H7 (cell line): ENCODE results near the gene DPCD. TPM values are rescaled to one million over a fixed set of nuclear protein-coding genes. Genes with fewer than 3 reads are reported as not detected.

ENCODE experiments used
- DNase-seq: peaks from one replicate; pipeline ENCODE4 v3.0.0; 2012
- H3K27me3 ChIP-seq: 2 replicates; pipeline ENCODE4 v1.6.0; 2011; ENCODE audit warnings: mild to moderate bottlenecking, low read length; ENCODE audit not compliant: control insufficient read depth, insufficient read depth
- H3K36me3 ChIP-seq: replicated peaks from 2 replicates; pipeline ENCODE4 v1.5.1; 2011; ENCODE audit warnings: low read length; ENCODE audit not compliant: control insufficient read depth, insufficient read depth
- H3K4me3 ChIP-seq: 2 replicates; pipeline ENCODE4 v1.5.1; 2011; ENCODE audit warnings: low read depth, mild to moderate bottlenecking, control low read depth, low read length, moderate library complexity; ENCODE audit not compliant: insufficient read depth
- total RNA-seq: library from RNA; depleted of rRNA; stranded (reverse); fragments of >200 nt; shearing (Covaris generic); gene quantifications from 2 replicates; pipeline ENCODE4 v1.2.3, GENCODE V29; 2014; rRNA removed

DPCD gene
- total RNA-seq, 1 experiment from 2014 or later: 48.7 TPM

DNA sequence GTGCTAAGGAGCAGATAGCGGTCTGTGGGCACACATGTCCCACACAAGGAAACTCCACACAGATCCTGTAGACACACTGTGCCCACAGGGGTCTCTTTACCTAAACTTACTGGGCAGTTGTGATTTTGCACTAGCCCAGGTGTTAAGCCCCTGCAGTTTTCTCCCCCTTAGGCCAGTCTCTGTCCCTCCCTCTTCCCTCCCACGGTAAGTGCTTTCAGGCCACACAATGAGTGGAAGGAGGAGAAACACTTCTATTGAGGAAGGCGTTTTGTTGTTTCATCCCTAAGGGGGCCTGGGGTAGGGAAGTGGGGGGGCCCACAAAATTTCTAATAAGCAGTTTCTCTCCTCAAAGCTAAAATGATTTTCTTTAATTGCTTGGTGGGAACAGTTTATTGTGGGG is 55.4 kb downstream of the DPCD start:
- no peak overlapping the region for H3K4me3 ChIP-seq
- no peaks in the 10 kb centered on the region for H3K27me3 ChIP-seq
- H3K36me3 ChIP-seq: no peaks in the 10 kb centered on the region; the same call in 1 of the 2 replicates
- peak; percentile 60 for DNase-seq

DNA sequence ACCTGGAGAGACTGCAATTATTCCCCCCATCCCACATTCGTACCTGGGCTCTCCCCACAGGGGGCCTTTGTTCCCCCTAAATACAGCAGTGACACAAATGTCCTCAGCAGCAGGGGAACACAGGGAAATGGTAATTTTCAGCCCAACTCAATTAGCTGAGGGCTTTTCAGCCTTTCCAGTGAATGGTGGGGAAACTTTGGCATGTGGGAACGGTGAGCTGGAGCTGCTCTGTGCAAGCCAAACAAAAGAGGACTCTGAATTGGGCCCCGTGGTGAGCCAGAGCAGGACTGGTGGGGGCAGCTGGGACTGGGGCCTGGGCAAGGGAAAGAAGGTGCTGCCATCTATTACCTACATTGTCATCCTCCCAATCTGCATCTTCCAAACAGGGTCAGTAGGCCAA is 55.9 kb downstream of the DPCD start:
- DNase-seq: peak; percentile 79
- H3K36me3 ChIP-seq: no peaks in the 10 kb centered on the region; the same call in 1 of the 2 replicates
- no peaks in the 10 kb centered on the region for H3K27me3 ChIP-seq
- H3K4me3 ChIP-seq: no peak overlapping the region

DNA sequence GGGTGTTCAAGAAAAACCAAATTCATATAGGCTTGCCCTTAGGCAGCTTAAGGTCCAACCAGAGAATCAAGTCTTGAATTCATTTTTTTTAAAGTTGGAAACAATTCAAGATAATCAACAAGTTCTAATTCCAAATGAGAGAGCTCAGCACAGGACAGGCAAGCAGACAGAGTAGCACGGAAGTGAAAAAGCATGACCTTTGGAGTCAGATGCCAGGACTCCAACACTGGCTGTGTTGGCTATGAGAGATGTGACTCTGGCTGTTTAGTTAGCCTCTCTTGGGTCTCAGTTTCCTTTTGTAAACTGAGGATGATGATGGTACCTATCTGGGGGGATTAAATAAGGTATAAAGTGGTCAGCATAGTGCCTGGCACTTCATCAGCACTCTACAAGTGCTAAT is 57.5 kb downstream of the DPCD start:
- no peaks in the 10 kb centered on the region for H3K27me3 ChIP-seq
- no peak overlapping the region for H3K4me3 ChIP-seq
- no peak for DNase-seq
- peaks cover 1% of the 10 kb centered on the region for H3K36me3 ChIP-seq

DNA sequence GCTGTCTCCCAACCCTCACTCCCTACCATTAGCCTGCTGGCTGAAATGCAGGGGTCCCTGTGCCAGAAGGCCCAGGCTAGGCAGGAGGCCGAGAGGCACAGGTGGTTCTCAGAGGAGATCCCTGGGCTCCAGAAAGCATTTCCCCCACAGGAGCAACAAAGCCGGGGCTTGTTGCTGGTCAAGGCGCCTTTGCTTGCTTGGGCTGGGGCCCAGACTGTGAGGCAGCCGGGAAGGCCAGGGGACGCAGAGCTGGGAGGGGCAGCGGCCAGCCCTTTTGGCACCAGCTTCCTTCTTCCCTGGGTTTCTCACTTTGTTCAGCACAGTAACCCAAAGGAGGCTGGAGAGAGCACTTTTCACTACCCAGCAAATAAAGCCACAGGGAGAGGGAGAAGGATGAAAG is 58.2 kb downstream of the DPCD start:
- DNase-seq: peak; percentile 35
- Histone ChIP-seq H3K27me3 (no peaks in the 10 kb centered on the region), H3K36me3 (peaks cover 1% of the 10 kb centered on the region), H3K4me3 (no peak overlapping the region)

DNA sequence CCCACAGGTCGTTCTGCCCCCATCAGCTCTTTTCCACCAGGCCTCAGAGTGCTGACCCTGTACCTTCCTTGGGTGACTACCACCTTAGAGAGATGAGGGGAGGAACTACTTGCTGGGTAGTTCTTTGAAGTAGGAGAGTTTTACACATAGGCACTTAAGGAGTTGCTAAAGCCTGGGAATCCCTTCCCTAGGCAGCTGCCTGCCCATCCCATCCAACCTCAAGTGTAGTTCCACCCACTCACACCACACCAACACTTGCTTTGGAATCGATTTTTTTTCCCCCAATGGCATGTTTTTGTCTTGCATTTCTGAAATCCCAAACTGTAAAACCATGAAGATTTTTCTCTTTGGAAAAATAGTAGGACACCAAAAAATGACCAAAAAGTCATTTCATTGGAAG is 59.1 kb downstream of the DPCD start:
- DNase-seq: no peak
- Histone ChIP-seq H3K36me3 (peaks cover 1% of the 10 kb centered on the region), H3K4me3 (no peak overlapping the region), H3K27me3 (no peaks in the 10 kb centered on the region)

DNA sequence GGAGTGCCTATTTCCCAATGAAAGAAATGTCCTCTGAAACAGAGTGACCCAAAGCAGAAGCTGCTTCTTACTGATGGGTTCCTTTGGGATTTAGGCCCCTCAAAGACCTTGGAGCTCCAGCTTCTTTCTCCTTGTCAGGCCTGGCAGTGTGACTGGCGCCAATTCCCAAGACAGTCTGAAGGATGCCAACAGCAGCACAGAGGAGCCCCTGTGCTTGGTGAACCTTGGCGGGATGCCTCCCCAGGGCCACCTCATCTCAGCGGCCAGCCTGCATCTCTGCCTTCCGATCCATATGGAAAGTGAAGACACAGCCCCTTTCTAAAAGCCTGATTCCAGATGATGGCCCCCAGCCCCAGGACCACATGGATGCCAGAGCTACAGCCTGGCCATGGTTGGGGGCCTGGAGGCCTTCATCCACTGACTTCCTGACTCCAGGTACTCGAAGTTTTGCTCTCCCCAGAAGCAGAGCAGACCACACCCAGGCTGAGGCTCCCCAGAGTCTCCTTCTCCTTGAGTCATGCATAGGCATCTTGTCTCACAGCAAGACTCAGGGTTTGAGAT is 61.5 kb downstream of the DPCD start:
- no peaks in the 10 kb centered on the region for H3K27me3 ChIP-seq
- H3K4me3 ChIP-seq: no peak overlapping the region
- DNase-seq: no peak
- H3K36me3 ChIP-seq: peaks cover 1% of the 10 kb centered on the region

DNA sequence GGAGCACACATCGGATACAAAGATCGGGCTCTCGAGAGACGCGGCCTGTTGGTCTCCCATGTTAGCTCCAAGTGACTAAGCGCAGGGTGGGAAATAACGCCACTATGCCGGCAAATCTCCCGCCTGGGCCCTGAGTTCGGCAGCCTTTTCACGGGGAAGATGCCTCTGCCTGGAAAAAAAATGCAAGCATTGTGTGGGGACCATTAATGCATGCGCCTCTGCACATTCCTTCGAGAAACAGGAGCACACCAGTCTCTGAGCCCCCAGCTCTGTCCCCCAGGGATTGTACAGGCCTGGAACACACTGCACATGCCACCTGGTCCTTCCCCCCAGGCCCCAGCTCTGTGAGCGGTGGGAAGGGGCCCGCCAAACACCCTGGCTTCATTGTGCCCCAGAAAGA is 62.7 kb downstream of the DPCD start:
- DNase-seq: no peak
- Histone ChIP-seq H3K27me3 (no peaks in the 10 kb centered on the region), H3K36me3 (peaks cover 1% of the 10 kb centered on the region), H3K4me3 (no peak overlapping the region)

DNA sequence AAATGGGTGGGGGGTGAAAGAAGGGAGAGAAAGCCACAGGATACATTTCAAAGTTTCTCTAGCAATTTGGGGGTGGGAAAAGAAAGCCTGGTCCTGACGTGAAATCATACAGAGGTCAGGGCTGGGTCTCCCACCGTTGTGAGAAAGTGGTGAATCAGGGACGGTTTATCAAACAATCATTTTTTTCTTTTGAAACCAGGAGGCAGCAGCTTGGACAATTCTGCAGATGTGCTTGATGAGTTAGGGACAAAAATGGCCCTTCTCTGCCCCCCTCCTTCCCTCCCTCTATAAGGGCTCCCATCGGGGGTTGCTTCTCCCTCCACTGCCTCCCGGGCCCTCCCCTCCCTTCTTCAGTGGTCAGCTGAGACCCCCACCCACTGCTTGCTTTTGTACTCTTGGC is 63.2 kb downstream of the DPCD start:
- Histone ChIP-seq H3K4me3 (no peak overlapping the region), H3K27me3 (no peaks in the 10 kb centered on the region), H3K36me3 (peaks cover 1% of the 10 kb centered on the region)
- no peak for DNase-seq

DNA sequence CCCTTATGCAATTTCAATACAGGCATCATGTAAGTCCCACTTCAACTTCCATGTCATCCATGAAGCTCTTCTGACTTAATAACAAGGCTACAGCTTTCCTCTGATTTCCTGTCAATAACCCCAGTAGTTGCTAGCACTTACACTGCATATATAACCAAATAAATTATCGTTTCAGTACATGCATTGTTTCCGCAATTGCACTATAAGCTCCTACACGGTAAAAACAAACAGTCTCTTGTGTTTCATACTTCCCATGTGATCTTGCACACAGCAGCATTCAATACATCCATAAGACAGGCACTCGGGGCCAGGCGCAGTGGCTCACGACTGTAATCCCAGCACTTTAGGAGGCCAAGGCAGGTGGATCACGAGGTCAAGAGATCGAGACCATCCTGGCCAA is 65.4 kb downstream of the DPCD start:
- Histone ChIP-seq H3K36me3 (peaks cover 1% of the 10 kb centered on the region), H3K4me3 (no peak overlapping the region), H3K27me3 (no peaks in the 10 kb centered on the region)
- DNase-seq: no peak

DNA sequence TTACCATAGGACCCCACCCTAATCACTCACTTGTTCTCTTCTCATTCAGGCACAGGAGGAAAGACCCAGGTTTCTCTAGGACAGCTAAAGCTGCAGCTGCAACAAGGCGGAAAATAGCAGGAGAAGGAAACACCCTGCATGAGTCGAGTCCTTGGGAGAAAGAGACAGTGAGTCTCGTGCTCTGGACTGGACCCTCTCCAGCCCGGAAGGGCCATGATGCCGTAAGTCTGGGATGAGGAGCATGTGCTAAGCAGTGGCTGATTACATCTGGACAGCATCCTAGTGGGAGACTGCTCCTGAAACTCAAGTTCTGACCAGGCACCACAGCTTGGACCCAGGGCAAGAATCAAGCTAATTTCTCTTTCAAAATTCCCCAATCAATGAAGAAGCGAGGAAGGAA is 67.4 kb downstream of the DPCD start:
- Histone ChIP-seq H3K36me3 (no peaks in the 10 kb centered on the region), H3K4me3 (no peak overlapping the region), H3K27me3 (no peaks in the 10 kb centered on the region)
- no peak for DNase-seq

DNA sequence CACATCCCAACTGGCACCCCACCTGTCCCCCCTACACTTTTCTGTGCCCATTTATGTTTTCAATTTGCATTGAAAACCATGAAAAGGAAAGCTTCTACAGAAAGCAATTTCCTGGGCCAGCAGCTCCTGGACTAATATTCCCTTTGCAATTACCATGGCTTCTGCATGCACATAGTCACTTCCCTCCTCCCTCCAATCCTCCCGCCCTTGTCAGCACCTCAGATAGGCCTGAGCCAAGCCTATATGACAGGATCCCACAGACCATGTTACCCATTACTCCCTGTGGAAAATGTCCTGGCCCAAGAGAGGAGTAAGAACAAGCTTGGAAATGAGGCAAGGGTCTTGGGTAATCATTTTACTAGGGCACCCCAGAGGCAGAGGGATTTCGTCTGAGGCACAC is 68.8 kb downstream of the DPCD start:
- H3K27me3 ChIP-seq: no peaks in the 10 kb centered on the region
- H3K36me3 ChIP-seq: no peaks in the 10 kb centered on the region
- no peak for DNase-seq
- H3K4me3 ChIP-seq: no peak overlapping the region

DNA sequence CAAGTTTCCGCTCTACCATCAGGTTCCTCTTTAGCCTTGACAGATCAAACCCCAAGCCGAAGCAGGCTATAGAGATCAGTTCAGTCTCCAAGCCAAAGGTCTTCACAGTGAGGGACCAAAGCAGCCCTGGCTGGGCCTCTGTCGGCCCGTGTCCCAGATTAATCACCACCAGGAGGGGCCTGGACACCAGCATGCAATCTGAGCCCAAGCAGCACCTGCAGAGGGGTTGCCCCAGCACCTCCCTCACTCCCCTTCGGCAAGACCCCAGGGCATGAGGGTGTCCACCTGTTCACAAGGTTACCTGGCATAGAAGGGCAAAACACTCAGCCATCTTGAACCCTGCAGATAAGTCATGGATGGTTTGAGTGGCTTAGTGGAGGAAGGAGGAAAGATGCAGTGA is 70.9 kb downstream of the DPCD start:
- no peak for DNase-seq
- H3K27me3 ChIP-seq: no peaks in the 10 kb centered on the region
- no peaks in the 10 kb centered on the region; the same call in 1 of the 2 replicates for H3K36me3 ChIP-seq
- no peak overlapping the region for H3K4me3 ChIP-seq

Other genes starting within 250 kb of the DPCD start
- 13.0 and 13.2 TPM in 2 replicates for gene BTRC, start 234.2 kb upstream of the DPCD start, total RNA-seq
- 24.9 and 25.0 TPM in 2 replicates for gene POLL, start 64 bp upstream of the DPCD start, total RNA-seq
- 25.2 and 25.4 TPM in 2 replicates for gene FBXW4, start 106.8 kb downstream of the DPCD start, total RNA-seq
- 43.0 and 59.8 TPM in 2 replicates for gene FGF8, start 187.8 kb downstream of the DPCD start, total RNA-seq
- 332 and 360 TPM in 2 replicates for gene NPM3, start 195.1 kb downstream of the DPCD start, total RNA-seq
- 56.3 and 96.7 TPM in 2 replicates for gene OGA, start 230.1 kb downstream of the DPCD start, total RNA-seq